ENCODE measurements around the gene TLK1.

DNA sequence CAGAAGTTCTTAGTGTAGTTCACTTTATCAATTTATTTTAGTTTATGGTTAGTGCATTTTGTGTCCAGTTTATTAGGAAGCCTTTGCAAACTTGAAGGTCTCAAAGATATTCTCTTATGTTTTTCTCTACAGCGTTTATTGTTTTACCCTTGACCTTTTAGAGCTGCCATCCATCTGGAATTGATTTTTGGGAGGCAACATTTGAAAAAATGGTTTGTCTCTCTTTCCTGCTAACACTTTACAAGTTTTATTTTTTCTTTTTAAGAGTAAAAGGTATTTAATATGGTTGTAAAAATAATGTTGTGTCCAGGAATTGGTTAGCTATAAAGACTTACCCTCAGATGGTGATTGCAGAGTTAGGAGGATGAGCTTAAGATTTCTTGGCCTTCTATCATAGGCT is 217.7 kb downstream of the TLK1 start:
- TF ChIP-seq OSR1 (CRISPR knock-in tag; IDR thresholded peaks at IDR 0.05) (no peak), ARNTL (CRISPR knock-in tag; IDR thresholded peaks at IDR 0.05; ENCODE audit: borderline replicate concordance, low read depth) (no peak), ESRRG (CRISPR knock-in tag; IDR thresholded peaks at IDR 0.05) (no peak), ZNF70 (CRISPR knock-in tag; IDR thresholded peaks at IDR 0.05) (no peak), RARB (CRISPR knock-in tag; IDR thresholded peaks at IDR 0.05) (no peak)
